OCI-LY7 (cell line): ENCODE results near the gene PPM1M.

Experiments
- CTCF ChIP-seq: fragments of 200-600 bp; sonication (generic); conservative IDR thresholded peaks from 2 replicates; pipeline ENCODE4 v1.5.1; 2014; ENCODE audit warnings: mild to moderate bottlenecking, antibody characterized with exemption, low read length, moderate library complexity, mixed read lengths
- EZH2phosphoT487 ChIP-seq: fragments of 200-600 bp; sonication (generic); IDR thresholded peaks from 2 replicates; pipeline ENCODE4 v1.6.1; 2018; ENCODE audit warnings: low read depth, borderline replicate concordance, mild to moderate bottlenecking, mixed run types, antibody characterized with exemption, low read length, moderate library complexity, mixed read lengths

- TF ChIP-seq CTCF: 0 out of 2 replicates have a peak, but pooled peaks have one; percentile 0
- no peak for TF ChIP-seq EZH2phosphoT487
Measured at GRCh38 chr3:52240886-52241370, 4.6 kb upstream of the PPM1M start.
